Body of pancreas (tissue), 4 donors: ENCODE data around the gene TBC1D19.

Experiments used
- POLR2A ChIP-seq, 3 donors: fragments of 450-650 bp; IDR thresholded peaks; one replicate each; pipeline ENCODE4 v1.6.1; 2016; ENCODE audit warnings: antibody characterized with exemption in 3 of 3, mild to moderate bottlenecking in 2 of 3
- TF ChIP-seq, protein P1 (sequence below), 7 experiments: fragments of 450-650 bp in 4 of 7; fragments of 200-600 bp in 3 of 7; sonication (generic) in 3 of 7; IDR thresholded peaks; one replicate each; pipeline ENCODE4 v1.5.1; 2016 to 2019; ENCODE audit warnings: antibody characterized with exemption in 7 of 7

DNA sequence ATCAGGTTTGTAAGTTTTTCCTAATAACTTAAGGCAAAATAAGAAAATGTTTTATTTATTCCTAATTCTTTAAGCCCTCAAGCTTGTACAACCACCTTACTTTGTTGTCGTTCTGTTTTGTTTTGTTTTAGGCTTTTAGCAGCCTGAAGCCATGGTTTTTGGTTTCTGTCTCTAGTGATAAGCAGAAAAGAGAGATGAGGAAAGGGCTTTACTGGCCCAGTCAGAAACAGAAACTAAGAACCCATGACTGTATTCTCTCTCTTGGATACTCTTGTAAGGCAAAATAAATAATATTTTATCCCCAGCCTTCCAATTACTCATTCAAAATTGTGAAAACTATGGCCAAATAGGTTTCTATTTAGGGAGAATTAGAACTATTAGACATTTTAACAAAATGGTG, 29.4 kb downstream of the TBC1D19 start:
- TF ChIP-seq, protein P1, sequence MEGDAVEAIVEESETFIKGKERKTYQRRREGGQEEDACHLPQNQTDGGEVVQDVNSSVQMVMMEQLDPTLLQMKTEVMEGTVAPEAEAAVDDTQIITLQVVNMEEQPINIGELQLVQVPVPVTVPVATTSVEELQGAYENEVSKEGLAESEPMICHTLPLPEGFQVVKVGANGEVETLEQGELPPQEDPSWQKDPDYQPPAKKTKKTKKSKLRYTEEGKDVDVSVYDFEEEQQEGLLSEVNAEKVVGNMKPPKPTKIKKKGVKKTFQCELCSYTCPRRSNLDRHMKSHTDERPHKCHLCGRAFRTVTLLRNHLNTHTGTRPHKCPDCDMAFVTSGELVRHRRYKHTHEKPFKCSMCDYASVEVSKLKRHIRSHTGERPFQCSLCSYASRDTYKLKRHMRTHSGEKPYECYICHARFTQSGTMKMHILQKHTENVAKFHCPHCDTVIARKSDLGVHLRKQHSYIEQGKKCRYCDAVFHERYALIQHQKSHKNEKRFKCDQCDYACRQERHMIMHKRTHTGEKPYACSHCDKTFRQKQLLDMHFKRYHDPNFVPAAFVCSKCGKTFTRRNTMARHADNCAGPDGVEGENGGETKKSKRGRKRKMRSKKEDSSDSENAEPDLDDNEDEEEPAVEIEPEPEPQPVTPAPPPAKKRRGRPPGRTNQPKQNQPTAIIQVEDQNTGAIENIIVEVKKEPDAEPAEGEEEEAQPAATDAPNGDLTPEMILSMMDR (IDR thresholded peaks at IDR 0.05) = no peak
- TF ChIP-seq POLR2A (IDR thresholded peaks at IDR 0.05) = no peak
